Caco-2 (cell line): ENCODE results near the gene SIRPB1. TPM values are rescaled to one million over a fixed set of nuclear protein-coding genes. Genes with fewer than 3 reads are reported as not detected.

Source experiments
- BruUV-seq: library from RNA; stranded (reverse); fragments of 400-500 nt; replicated peaks from 2 replicates; lab custom pipeline; 2021; lab: Mats Ljungman, UMichigan
- CTCF ChIA-PET: fragments of 300-600 bp; sonication (Branson Sonifier 250); formaldehyde crosslinking; loops from one replicate; lab custom pipeline; 2022; ENCODE audit warnings: antibody characterized with exemption; lab: Charles Lee
- POLR2A ChIA-PET: fragments of 300-600 bp; sonication (Branson Sonifier 250); formaldehyde crosslinking; loops from one replicate; lab custom pipeline; 2022; ENCODE audit warnings: antibody characterized with exemption; lab: Charles Lee
- DNase-seq, 2 experiments: peaks; one replicate each; pipeline versions ENCODE4 v3.0.0 to v3.0.0-alpha.2; 2020 to 2022
- H3K27me3 ChIP-seq: replicated peaks from 2 replicates; pipeline ENCODE4 v1.6.0; 2011; ENCODE audit warnings: low read length; ENCODE audit not compliant: control insufficient read depth, insufficient read depth
- H3K36me3 ChIP-seq: 2 replicates; pipeline ENCODE4 v1.5.1; 2011; ENCODE audit warnings: low read length; ENCODE audit not compliant: control insufficient read depth, insufficient read depth
- H3K4me1 ChIP-seq: fragments of 250-450 bp; sonication (Bioruptor Pico); 2 replicates; pipeline ENCODE4 v1.5.1; 2020; ENCODE audit warnings: mild to moderate bottlenecking
- H3K4me3 ChIP-seq: 2 replicates; pipeline ENCODE4 v1.5.1; 2011; ENCODE audit warnings: low read depth, mild to moderate bottlenecking, control low read depth, low read length
- H3K9me3 ChIP-seq: fragments of 250-450 bp; sonication (Bioruptor Pico); 2 replicates; pipeline ENCODE4 v1.5.1; 2020; ENCODE audit warnings: mild to moderate bottlenecking, moderate library complexity
- H3K27ac Mint-ChIP-seq: one replicate; pipeline ENCODE4 v1.8.0; 2022; ENCODE audit warnings: mixed read lengths; ENCODE audit not compliant: unreplicated experiment
- H3K27me3 Mint-ChIP-seq: one replicate; pipeline ENCODE4 v1.8.0; 2022; ENCODE audit warnings: mixed read lengths; ENCODE audit not compliant: insufficient read depth, unreplicated experiment
- H3K36me3 Mint-ChIP-seq: one replicate; pipeline ENCODE4 v1.8.0; 2022; ENCODE audit warnings: mild to moderate bottlenecking, mixed read lengths; ENCODE audit not compliant: insufficient read depth, unreplicated experiment
- H3K4me1 Mint-ChIP-seq: one replicate; pipeline ENCODE4 v1.8.0; 2022; ENCODE audit warnings: low read depth, mixed read lengths; ENCODE audit not compliant: unreplicated experiment
- H3K4me3 Mint-ChIP-seq: one replicate; pipeline ENCODE4 v1.8.0; 2022; ENCODE audit warnings: mild to moderate bottlenecking, moderate library complexity, mixed read lengths; ENCODE audit not compliant: unreplicated experiment
- H3K9me3 Mint-ChIP-seq: one replicate; pipeline ENCODE4 v1.8.0; 2022; ENCODE audit warnings: mixed read lengths; ENCODE audit not compliant: unreplicated experiment
- CTCF ChIP-seq, 2 experiments: fragments of 200-600 bp in 1 of 2; IDR thresholded peaks; 1 replicate in 1 of 2; 2 replicates in 1 of 2; pipeline versions ENCODE4 v1.5.1 to v1.8.0; 2011 to 2022; ENCODE audit warnings: antibody characterized with exemption in 1 of 2, control low read depth in 1 of 2, inconsistent platforms in 1 of 2, low read depth in 1 of 2, low read length in 1 of 2, mild to moderate bottlenecking in 1 of 2, moderate library complexity in 1 of 2; ENCODE audit not compliant: insufficient read depth in 1 of 2, severe bottlenecking in 1 of 2, unreplicated experiment in 1 of 2
- intact Hi-C: fragments of 100-400 bp; cut with micrococcal nuclease; formaldehyde crosslinking; loops from one replicate; pipeline ENCODE4 v1.10.0; 2022; ENCODE audit not compliant: unreplicated experiment
- total RNA-seq: library from RNA; stranded (reverse); gene quantifications from 2 replicates; pipeline ENCODE4 v1.2.3, GENCODE V29; 2022

SIRPB1 gene
- total RNA-seq, 1 experiment from 2014 or later, result not detected

GRCh38 chr20:1635291-1635979 is 15.6 kb upstream of the SIRPB1 start:
- ChIA-PET CTCF (no interaction called here), POLR2A (no interaction called here)
- Mint-ChIP-seq H3K4me3 (no peak overlapping the region), H3K27me3 (peaks cover 3% of the 10 kb centered on the region), H3K36me3 (no peaks in the 10 kb centered on the region), H3K27ac (no peak overlapping the region), H3K9me3 (no peaks in the 10 kb centered on the region), H3K4me1 (peaks cover 16% of the 10 kb centered on the region)
- no peaks in the 10 kb centered on the region for H3K27me3 ChIP-seq
- intact Hi-C loops, result no loop called here
- no TSS peak for BruUV-seq
- DNase-seq, result no peak
- no peak overlapping the region for H3K4me3 ChIP-seq
- no peak for TF ChIP-seq CTCF (IDR thresholded peaks at IDR 0.05; ENCODE audit: insufficient read depth in 1 of 2, low read depth in 1 of 2, low read length in 1 of 2, severe bottlenecking in 1 of 2, unreplicated experiment in 1 of 2)
- peaks cover 3% of the 10 kb centered on the region; the same call in 1 of the 2 replicates for H3K9me3 ChIP-seq
- H3K36me3 ChIP-seq, result no peaks in the 10 kb centered on the region
- H3K4me1 ChIP-seq, result peaks cover 11% of the 10 kb centered on the region

- Mint-ChIP-seq H3K4me1 (peaks cover 16% of the 10 kb centered on the region), H3K4me3 (no peak overlapping the region), H3K36me3 (no peaks in the 10 kb centered on the region), H3K27me3 (peaks cover 2% of the 10 kb centered on the region), H3K9me3 (no peaks in the 10 kb centered on the region), H3K27ac (no peak overlapping the region)
- peak; percentile 45 to 72 for DNase-seq
- intact Hi-C loops, result no loop called here
- Histone ChIP-seq H3K4me3 (no peak overlapping the region), H3K4me1 (peaks cover 11% of the 10 kb centered on the region), H3K9me3 (peaks cover 3% of the 10 kb centered on the region; the same call in 1 of the 2 replicates), H3K27me3 (no peaks in the 10 kb centered on the region), H3K36me3 (no peaks in the 10 kb centered on the region)
- ChIA-PET CTCF (no interaction called here), POLR2A (no interaction called here)
- TF ChIP-seq CTCF (IDR thresholded peaks at IDR 0.05; ENCODE audit: insufficient read depth in 1 of 2, low read depth in 1 of 2, low read length in 1 of 2, severe bottlenecking in 1 of 2, unreplicated experiment in 1 of 2), result no peak
- BruUV-seq, result no TSS peak
Observed at GRCh38 chr20:1633535-1633934, 13.7 kb upstream of the SIRPB1 start.

DNA sequence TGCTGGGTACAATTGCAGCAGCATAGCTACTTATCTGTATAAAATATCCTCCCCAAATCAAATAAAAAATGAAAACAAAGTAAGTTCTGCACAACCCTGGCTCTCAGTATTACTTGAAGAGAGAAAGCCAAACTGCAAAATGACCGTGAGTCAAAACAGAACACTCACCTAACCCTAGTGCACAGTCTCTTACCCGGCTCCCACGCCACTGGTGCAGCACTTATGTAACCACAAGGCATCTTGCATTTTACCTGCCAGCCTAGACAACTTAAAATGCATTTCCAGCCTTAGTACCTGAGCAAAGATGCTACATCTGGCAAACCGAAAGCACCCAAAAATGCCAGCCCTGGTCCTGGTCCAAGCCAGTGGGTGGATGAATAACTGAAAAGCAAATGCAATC is 12.4 kb upstream of the SIRPB1 start:
- no peak for DNase-seq
- H3K36me3 Mint-ChIP-seq, result no peaks in the 10 kb centered on the region
- no peaks in the 10 kb centered on the region for H3K36me3 ChIP-seq
- H3K9me3 Mint-ChIP-seq, result no peaks in the 10 kb centered on the region
- no peak overlapping the region for H3K4me3 ChIP-seq
- peaks cover 11% of the 10 kb centered on the region for H3K4me1 ChIP-seq
- no peak overlapping the region for H3K4me3 Mint-ChIP-seq
- peaks cover 3% of the 10 kb centered on the region; the same call in 1 of the 2 replicates for H3K9me3 ChIP-seq
- no peak overlapping the region for H3K27ac Mint-ChIP-seq
- ChIA-PET POLR2A (no interaction called here), CTCF (no interaction called here)
- BruUV-seq, result no TSS peak
- peaks cover 16% of the 10 kb centered on the region for H3K4me1 Mint-ChIP-seq
- no peaks in the 10 kb centered on the region for H3K27me3 ChIP-seq
- TF ChIP-seq CTCF (IDR thresholded peaks at IDR 0.05; ENCODE audit: insufficient read depth in 1 of 2, low read depth in 1 of 2, low read length in 1 of 2, severe bottlenecking in 1 of 2, unreplicated experiment in 1 of 2), result no peak
- intact Hi-C loops, result no loop called here
- peaks cover 7% of the 10 kb centered on the region for H3K27me3 Mint-ChIP-seq
